Measurements from ENCODE around the gene ZNF429. TPM values are rescaled to one million over a fixed set of nuclear protein-coding genes. Genes with fewer than 3 reads are reported as not detected.

Gene ZNF429
- total RNA-seq: 4.6 and 16.0 TPM in 2 replicates

DNA sequence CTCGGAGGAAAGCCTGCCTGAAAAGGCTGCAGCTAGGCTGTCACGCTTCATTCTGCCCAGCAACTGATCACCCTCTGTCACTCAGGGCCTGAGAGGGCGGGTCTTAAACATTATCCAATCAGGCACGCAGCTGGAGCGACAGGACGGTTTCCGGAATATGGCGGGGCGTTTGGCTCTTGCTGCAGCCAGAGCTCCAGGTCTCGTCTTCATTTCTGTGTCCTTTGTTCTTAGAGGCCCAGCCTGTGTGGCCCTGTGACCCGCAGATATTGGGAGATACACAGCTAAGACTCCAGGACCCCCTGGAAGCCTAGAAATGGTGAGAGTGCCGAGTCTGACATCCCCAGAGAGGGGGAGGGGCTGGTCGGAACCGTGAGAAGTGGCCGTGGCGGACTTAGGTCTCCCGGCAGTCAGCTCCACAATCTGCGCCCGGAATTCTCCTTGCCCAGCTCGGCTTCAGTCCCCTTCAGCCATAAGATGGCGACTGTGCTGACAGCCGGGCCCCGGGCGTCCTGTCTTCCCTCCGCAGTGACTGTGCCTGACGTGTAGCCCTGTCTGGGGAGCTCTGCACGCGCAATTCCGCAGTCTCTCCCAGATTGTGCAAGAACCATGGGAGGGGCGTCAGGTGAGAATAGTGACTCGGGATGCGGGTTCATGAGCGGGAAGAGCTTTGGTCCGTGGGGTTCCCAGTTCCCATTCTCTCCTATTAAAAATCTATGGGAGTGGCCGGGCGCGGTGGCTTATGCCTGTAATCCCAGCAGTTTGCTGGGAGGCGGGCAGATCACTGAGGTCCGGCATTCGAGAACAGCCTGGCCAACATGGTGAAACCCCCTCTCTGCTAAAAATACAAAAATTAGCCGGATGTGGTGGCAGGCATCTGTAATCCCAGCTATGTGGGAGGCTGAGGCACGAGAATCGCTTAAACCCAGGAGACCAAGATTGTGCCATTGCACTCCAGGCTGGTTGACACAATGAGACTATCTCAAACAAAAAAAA, at the start of gene ZNF429:
ZNF429 (plus strand) TSS at position 144 of the 993 bp plus-strand sequence; CDS start at position 314, 170 bp downstream.

Other genes with a start within 250 kb of the ZNF429 start
- 0.58 and 1.2 TPM in 2 replicates for gene ZNF708, start 176.2 kb upstream of the ZNF429 start, total RNA-seq
- 3.0 and 9.5 TPM in 2 replicates for gene ZNF738, start 146.6 kb upstream of the ZNF429 start, total RNA-seq
- 0.58 and 8.3 TPM in 2 replicates for gene ZNF493, start 108.5 kb upstream of the ZNF429 start, total RNA-seq

All from myometrial cell (primary cell).